ENCODE results near the gene LDB1.
A peak's percentile ranks its signal among the peaks of the same experiment; 100 is the strongest.

The LDB1 gene

GRCh38 chr10:102112210-102112817 lies 7.9 kb downstream of the LDB1 start:
- DNase-seq, result no peak

DNA sequence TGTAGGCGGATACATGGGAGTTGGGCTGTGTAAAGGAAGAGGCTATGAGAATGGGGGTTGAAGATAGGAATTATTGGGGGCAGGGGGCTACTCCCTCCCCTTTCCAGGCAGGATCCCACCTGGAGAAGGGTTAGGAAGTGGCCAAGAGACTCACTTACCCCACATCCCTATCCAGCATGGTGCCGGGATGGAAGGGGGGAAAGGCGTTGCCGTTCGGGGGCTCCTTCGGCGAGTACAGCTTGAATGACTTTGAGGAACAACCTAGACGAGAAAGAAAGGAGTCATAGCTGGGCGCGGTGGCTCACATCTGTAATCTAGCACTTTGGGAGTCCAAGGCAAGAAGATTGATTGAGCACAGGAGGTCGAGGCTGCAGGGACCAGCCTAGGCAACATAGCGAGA lies 8.9 kb downstream of the LDB1 start:
- DNase-seq, result no peak

GRCh38 chr10:102109166-102110116 lies 10.7 kb downstream of the LDB1 start:
- DNase-seq, result no peak

DNA sequence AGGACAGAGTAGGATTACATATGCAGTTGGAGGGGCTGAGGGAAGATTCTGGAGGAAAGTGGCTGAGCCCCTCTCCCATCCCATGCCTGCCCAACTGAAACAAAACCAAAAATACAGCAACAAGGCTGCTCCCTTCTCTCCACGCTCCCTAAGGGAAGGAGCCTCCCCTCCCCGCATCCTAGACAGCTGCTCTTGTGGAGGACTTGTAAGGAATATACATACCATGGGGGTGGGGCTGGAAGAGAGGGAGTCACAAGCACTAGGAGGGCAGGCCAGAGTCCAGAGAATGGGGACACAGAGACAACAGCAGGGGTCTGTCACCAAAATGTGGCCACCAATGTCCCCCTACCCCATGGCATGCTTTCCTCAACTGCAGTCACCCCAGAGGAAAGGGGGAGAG lies 13.2 kb downstream of the LDB1 start:
- DNase-seq, result no peak

- no peak for DNase-seq
Measured at GRCh38 chr10:102102421-102102820, 17.7 kb downstream of the LDB1 start.

- DNase-seq, result peak in 1 of 2 experiments; percentile 7
Measured at GRCh38 chr10:102101152-102101551, 19.0 kb downstream of the LDB1 start.

DNA sequence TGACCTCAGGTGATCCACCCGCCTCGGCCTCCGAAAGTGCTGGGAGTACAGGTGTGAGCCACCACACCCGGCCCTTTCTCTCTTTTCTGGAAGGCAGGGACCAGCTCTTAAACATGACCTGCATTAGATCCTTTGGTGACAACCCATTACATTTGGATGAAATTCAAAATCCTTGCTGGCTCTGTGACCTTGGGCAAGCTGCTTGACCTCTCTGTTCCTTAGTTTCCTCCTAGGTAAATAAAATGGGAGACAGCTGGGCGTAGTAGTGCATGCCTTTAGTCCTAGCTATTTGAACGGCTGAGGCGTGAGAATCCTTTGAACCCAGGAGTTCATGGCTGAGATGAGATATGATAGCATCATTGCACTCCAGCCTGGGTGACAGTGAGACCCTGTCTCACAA lies 23.7 kb downstream of the LDB1 start:
- no peak for DNase-seq

DNA sequence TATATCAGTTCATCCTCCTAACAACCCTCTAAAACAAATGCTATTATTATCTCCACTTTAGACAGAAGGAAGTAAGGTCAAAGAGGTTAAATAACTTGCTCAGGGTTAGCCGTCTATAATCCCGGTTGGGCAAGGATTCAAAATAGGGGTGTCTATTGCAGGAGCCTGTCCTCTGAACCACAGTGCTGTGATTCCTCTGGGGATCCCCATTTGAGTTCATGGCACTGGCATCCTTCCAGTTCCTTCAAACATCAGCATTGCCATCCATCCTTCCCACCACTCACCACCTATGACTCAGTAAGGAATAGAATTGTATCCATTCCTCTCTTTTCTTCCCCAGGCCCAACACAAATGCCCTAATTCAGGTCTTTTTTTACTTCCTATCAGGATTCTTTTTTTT lies 29.4 kb downstream of the LDB1 start:
- no peak for DNase-seq

DNA sequence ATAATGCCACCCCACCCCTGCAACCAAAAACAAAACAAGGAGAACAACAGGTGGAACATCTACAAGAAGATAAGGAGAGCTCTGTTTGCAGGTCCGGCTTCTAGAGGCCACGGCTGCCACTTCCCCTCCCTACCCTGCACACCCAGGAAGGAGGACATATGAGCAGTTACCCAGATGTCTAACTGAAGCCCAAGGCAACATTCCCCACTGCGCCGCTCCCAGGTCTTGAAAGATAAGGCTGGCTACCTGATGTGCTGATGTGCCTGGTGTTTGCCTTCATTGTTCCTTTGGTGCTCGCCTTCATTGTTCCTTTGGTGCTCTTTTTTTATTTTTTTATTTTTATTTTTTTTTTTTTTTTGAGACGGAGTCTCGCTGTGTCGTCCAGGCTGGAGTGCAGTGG lies 34.0 kb downstream of the LDB1 start:
- no peak for DNase-seq

DNA sequence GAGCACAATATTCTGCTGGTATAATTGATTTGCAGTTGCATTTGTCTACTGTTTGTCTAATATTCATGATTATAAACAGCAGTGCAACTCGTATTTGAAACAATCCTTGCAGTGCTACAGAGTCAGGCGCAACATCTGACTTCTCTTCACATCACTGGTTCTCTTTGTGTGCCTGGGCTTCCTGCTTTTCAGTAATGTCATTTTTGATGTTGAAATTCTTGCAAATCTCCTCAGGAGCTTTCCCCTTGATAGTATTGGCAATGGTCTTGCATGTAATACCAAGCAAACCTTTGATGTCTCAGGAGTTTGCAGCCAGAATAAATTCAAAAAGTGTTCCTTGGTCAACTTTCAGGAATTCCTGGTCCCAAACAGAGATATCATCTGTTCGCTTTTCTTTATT lies 34.8 kb downstream of the LDB1 start:
- DNase-seq, result no peak

DNA sequence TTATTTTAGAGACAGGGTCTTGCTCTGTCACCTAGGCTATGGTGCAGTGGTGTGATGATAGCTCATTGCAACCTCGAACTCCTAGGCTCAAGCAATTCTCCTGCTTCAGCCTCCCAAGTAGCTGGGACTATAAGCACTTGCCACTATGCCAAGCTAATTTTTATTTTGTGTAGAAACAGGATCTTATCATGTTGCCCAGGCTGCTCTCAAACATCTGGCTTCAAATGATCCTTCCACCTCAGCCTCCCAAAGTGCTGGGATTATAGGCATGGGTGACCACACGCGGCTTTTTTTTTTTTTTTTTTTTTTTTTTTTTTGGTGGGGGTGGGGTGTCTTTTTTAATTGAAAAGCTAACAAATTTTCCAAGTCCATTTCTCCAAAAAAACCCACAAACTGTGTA lies 36.6 kb downstream of the LDB1 start:
- DNase-seq, result no peak

- DNase-seq, result peak; percentile 6 to 58
Measured at GRCh38 chr10:102072673-102073527, 47.3 kb downstream of the LDB1 start.

- DNase-seq, result no peak
Measured at GRCh38 chr10:102069071-102069470, 51.1 kb downstream of the LDB1 start.

- DNase-seq, result peak in 1 of 2 experiments; percentile 3
Measured at GRCh38 chr10:102068216-102068615, 52.0 kb downstream of the LDB1 start.

GRCh38 chr10:102067091-102067916 lies 52.9 kb downstream of the LDB1 start:
- DNase-seq, result peak in 1 of 2 experiments; percentile 28

DNA sequence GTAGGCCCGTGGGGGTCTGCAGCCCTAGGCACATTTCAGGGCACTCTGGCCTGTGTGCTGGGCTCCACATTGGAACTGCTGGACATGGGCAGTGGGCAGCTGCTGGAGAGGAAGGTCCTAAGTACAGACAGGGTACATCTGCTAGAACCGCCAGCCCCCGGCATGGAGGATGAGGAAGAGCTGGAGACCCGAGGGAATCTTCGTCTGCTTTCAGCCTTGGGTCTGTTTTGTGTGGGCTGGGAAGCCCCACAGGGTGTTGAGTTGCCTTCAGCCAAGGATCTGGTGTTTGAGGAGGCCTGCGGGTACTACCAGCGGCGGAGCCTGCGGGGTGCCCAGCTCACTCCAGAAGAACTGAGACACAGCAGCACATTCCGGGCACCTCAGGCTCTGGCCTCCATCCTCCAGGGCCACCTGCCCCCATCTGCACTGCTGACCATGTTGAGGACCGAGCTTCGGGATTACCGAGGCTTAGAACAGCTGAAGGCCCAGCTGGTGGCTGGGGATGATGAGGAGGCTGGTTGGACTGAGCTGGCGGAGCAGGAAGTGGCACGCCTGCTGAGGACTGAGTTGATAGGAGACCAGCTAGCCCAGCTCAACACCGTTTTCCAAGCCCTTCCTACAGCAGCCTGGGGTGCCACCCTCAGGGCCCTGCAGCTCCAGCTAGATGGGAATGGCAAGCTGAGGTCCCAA lies 53.6 kb downstream of the LDB1 start:
- peak; percentile 50 to 75 for DNase-seq

DNA sequence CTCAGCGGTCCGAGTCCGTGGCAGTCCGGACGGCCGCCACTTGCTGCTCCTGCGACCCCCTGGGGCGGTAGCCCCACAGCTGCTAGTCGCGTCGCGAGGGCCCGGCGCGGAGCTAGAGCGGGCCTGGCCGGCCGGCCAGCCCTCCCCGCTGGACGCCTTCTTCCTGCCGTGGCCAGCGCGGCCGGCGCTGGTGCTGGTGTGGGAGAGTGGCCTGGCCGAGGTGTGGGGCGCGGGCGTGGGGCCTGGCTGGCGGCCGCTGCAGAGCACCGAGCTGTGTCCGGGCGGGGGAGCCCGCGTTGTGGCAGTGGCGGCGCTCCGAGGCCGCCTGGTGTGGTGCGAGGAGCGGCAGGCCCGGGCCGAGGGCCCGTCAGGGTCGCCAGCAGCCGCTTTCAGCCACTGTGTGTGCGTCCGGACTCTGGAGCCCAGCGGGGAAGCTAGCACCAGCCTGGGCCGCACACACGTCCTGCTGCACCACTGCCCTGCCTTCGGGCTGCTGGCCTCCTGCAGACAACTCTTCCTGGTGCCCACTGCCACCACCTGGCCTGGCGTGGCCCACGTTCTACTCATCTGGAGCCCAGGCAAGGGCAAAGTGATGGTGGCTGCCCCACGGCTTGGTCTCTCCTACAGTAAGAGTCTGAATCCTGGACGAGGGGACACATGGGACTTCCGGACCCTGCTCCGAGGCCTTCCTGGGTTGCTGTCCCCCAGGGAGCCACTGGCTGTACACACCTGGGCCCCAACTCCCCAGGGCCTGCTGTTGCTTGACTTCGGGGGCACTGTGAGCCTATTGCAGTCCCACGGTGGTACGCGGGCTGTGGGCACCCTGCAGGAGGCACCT lies 54.4 kb downstream of the LDB1 start:
- peak in 1 of 2 experiments; percentile 19 for DNase-seq

GRCh38 chr10:102064868-102065560 lies 55.2 kb downstream of the LDB1 start, which contains the start of gene HPS6:
Gene HPS6 (plus strand): TSS chr10:102065349. CDS start chr10:102065475, 126 bp downstream.
- DNase-seq, result peak; percentile 26 to 73

DNA sequence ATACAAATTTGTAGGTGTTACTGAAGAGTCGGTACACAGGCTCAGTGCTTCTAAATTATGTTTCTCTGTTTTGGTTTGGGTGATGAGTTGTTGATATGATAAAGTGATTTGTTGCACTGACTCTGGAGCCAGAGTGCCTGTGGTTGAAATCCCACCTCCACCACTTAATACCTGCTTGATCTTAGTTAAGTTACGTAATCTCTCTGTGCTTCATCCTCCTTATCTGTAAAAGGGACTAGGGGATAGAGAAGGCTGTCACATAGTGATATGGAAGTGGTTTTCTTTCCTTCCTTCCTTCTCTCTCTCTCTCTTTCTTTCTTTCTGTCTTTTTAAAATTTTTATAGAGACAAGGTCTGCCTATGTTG lies 55.7 kb downstream of the LDB1 start:
- no peak for DNase-seq

GRCh38 chr10:102059987-102060386 lies 60.2 kb downstream of the LDB1 start:
- no peak for DNase-seq

Measured in NCI-H524 (cell line).